HG03064 (cell line): ENCODE measurements around the gene PIAS1.
"Not testable (repeated sequence)": the region's sequence is repeated elsewhere in the genome, so short reads cannot be mapped to it uniquely, and the experiment has no call there.

Experiments
- ATAC-seq: cut with Tn5 transposase; IDR thresholded peaks from one replicate; pipeline ENCODE4 v1.9.1; 2021; ENCODE audit warnings: low read depth; ENCODE audit not compliant: unreplicated experiment

The PIAS1 gene

GRCh38 chr15:68034081-68034480, 20.0 kb upstream of the PIAS1 start:
- ATAC-seq: no peak

GRCh38 chr15:68034719-68035293, 19.3 kb upstream of the PIAS1 start:
- no peak for ATAC-seq

GRCh38 chr15:68038246-68038645, 15.9 kb upstream of the PIAS1 start:
- ATAC-seq: no peak

GRCh38 chr15:68040144-68040543, 14.0 kb upstream of the PIAS1 start:
- no peak for ATAC-seq

- no peak for ATAC-seq
Observed at GRCh38 chr15:68042156-68042854, 11.8 kb upstream of the PIAS1 start.

GRCh38 chr15:68042855-68043222, 11.3 kb upstream of the PIAS1 start:
- ATAC-seq: no peak

- ATAC-seq: no peak
Observed at GRCh38 chr15:68045289-68046265, 8.5 kb upstream of the PIAS1 start.

GRCh38 chr15:68047826-68048225, 6.3 kb upstream of the PIAS1 start:
- no peak for ATAC-seq

GRCh38 chr15:68051109-68051508, 3.0 kb upstream of the PIAS1 start:
- ATAC-seq: no peak

- no peak for ATAC-seq
Observed at GRCh38 chr15:68051907-68052306, 2.2 kb upstream of the PIAS1 start.

- ATAC-seq: no peak
Observed at GRCh38 chr15:68052431-68052830, 1.7 kb upstream of the PIAS1 start.

- no peak for ATAC-seq
Observed at GRCh38 chr15:68053001-68053400, 1.1 kb upstream of the PIAS1 start.

GRCh38 chr15:68054628-68055223, 611 bp downstream of the PIAS1 start:
- ATAC-seq: peak; percentile 24

- peak; percentile 43 for ATAC-seq
Observed at GRCh38 chr15:68055224-68055705, 1.1 kb downstream of the PIAS1 start.

GRCh38 chr15:68056097-68056865, 2.2 kb downstream of the PIAS1 start:
- no peak for ATAC-seq

- ATAC-seq: no peak
Observed at GRCh38 chr15:68057034-68057433, 2.9 kb downstream of the PIAS1 start.

GRCh38 chr15:68057758-68058157, 3.6 kb downstream of the PIAS1 start:
- no peak for ATAC-seq

- not testable (repeated sequence) for ATAC-seq
Observed at GRCh38 chr15:68058970-68059369, 4.9 kb downstream of the PIAS1 start.

GRCh38 chr15:68059630-68060029, 5.5 kb downstream of the PIAS1 start:
- ATAC-seq: no peak

- no peak for ATAC-seq
Observed at GRCh38 chr15:68061171-68061570, 7.1 kb downstream of the PIAS1 start.
